ENCODE results near the gene NF1.
A peak's percentile ranks its signal among the peaks of the same experiment; 100 is the strongest.
"Not testable (repeated sequence)": the region's sequence is repeated elsewhere in the genome, so short reads cannot be mapped to it uniquely, and the experiment has no call there.

NF1 gene

DNA sequence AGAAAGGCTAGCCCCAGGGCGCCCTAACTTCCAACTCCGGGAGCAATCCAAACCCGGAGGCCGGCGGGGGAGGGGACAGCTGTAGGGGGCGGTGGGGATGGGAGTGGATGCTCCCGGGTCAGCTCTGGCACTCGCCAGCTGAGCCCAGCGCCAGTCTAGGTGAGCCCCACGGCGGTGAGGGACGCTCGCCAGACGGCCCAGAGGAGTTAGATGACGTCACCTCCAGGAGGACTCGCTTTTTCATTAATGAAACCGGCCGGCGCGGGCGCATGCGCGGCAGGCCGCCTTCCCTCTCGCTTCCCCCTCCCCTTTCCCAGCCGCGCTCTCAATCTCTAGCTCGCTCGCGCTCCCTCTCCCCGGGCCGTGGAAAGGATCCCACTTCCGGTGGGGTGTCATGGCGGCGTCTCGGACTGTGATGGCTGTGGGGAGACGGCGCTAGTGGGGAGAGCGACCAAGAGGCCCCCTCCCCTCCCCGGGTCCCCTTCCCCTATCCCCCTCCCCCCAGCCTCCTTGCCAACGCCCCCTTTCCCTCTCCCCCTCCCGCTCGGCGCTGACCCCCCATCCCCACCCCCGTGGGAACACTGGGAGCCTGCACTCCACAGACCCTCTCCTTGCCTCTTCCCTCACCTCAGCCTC, at the start of gene NF1:
NF1 (plus strand) TSS at position 378 of the 636 bp plus-strand sequence. CDS start 333 bp downstream, outside the sequence.
- TF ChIP-seq CTCF (IDR thresholded peaks at IDR 0.05; ENCODE audit: unreplicated experiment in 3 of 3), result no peak
- peak within 1 kb of the TSS; percentile 88 to 98 (median 97) for H3K27ac Mint-ChIP-seq
- H3K27me3 Mint-ChIP-seq (ENCODE audit: low read depth), result no peaks in the 10 kb centered on the region
- H3K9me3 Mint-ChIP-seq, result no peaks in the 10 kb centered on the region
- H3K4me3 Mint-ChIP-seq, result peak within 1 kb of the TSS; percentile 92 to 98 (median 96)
- H3K4me1 Mint-ChIP-seq, result peaks cover 12% of the 10 kb centered on the region
- peaks cover 4% of the 10 kb centered on the region for H3K36me3 Mint-ChIP-seq (ENCODE audit: low read depth)

- H3K4me3 Mint-ChIP-seq; H3K27me3 Mint-ChIP-seq (ENCODE audit: low read depth); H3K36me3 Mint-ChIP-seq (ENCODE audit: low read depth); H3K9me3 Mint-ChIP-seq; H3K4me1 Mint-ChIP-seq; H3K27ac Mint-ChIP-seq: not testable (repeated sequence)
Measured at GRCh38 chr17:31046856-31047425, 47.8 kb upstream of the NF1 start.

- Mint-ChIP-seq H3K27ac (no peak overlapping the region), H3K4me1 (no peaks in the 10 kb centered on the region), H3K4me3 (no peak overlapping the region), H3K36me3 (ENCODE audit: low read depth) (no peaks in the 10 kb centered on the region), H3K27me3 (ENCODE audit: low read depth) (no peaks in the 10 kb centered on the region), H3K9me3 (peaks cover 5% of the 10 kb centered on the region)
- no peak for TF ChIP-seq CTCF (IDR thresholded peaks at IDR 0.05; ENCODE audit: unreplicated experiment in 3 of 3)
Measured at GRCh38 chr17:31048142-31048541, 46.6 kb upstream of the NF1 start.

- Mint-ChIP-seq H3K9me3 (peaks cover 5% of the 10 kb centered on the region), H3K4me3 (no peak overlapping the region), H3K4me1 (no peaks in the 10 kb centered on the region), H3K27ac (no peak overlapping the region), H3K36me3 (ENCODE audit: low read depth) (no peaks in the 10 kb centered on the region), H3K27me3 (ENCODE audit: low read depth) (no peaks in the 10 kb centered on the region)
- no peak for TF ChIP-seq CTCF (IDR thresholded peaks at IDR 0.05; ENCODE audit: unreplicated experiment in 3 of 3)
Measured at GRCh38 chr17:31048780-31049179, 46.0 kb upstream of the NF1 start.

DNA sequence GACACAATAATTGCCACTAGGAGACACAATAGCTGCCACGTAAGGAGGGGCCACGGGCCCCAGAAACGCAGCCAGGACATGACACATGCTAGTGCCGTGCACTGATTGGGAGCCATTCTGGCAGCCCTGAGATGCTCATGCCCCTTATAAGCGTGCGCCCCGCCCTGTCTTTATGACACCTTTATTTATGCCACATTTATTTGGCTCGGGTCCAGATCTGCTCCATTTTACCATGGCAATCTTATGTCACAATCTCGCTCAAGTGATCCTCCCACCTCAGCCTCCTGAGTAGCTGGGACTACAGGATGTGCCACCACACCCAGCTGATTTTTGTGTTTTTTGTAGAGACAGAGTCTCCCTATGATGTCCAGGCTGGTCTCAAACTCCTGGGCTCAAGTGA, 43.8 kb upstream of the NF1 start:
- Mint-ChIP-seq H3K27me3 (ENCODE audit: low read depth) (no peaks in the 10 kb centered on the region), H3K27ac (no peak overlapping the region), H3K4me1 (no peaks in the 10 kb centered on the region), H3K36me3 (ENCODE audit: low read depth) (no peaks in the 10 kb centered on the region), H3K4me3 (no peak overlapping the region), H3K9me3 (peaks cover 5% of the 10 kb centered on the region)
- TF ChIP-seq CTCF (IDR thresholded peaks at IDR 0.05; ENCODE audit: unreplicated experiment in 3 of 3), result no peak

DNA sequence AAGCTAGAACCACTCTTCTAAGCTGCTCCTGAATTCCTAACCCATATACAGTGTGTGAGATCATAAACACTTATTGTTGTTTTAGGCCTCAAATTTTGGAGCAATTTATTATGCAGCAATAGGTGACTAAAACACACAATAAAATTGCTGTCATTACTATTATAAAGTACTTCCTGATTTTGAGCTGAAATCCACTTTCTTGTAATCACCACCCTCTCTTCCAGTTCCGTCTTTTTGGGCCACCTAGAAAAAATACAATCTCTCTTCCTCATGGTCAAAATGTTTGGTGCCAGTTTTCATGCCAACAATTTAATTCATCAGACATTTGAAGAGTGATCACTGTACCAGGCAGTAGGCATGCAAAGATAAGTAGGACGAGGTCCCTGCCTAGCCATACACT, 43.3 kb upstream of the NF1 start:
- Mint-ChIP-seq H3K27me3 (ENCODE audit: low read depth) (no peaks in the 10 kb centered on the region), H3K4me1 (no peaks in the 10 kb centered on the region)

More for the DNA sequence above, 43.3 kb upstream of the NF1 start:
- Mint-ChIP-seq H3K36me3 (ENCODE audit: low read depth) (no peaks in the 10 kb centered on the region), H3K27ac (no peak overlapping the region), H3K9me3 (peaks cover 5% of the 10 kb centered on the region), H3K4me3 (no peak overlapping the region)
- no peak for TF ChIP-seq CTCF (IDR thresholded peaks at IDR 0.05; ENCODE audit: unreplicated experiment in 3 of 3)
